Fibroblast of lung (primary cell): Measurements from ENCODE around the gene NCKIPSD.

Source experiments
- CTCF ChIP-seq, 2 donors: IDR thresholded peaks in 1 of 2; conservative IDR thresholded peaks in 1 of 2; 1 replicate in 1 of 2; 2 replicates in 1 of 2; pipeline ENCODE4 v1.5.1; 2011 to 2012; ENCODE audit warnings: low read length in 2 of 2, control low read depth in 1 of 2, inconsistent platforms in 1 of 2, low read depth in 1 of 2, mild to moderate bottlenecking in 1 of 2
- EZH2 ChIP-seq: IDR thresholded peaks from 2 replicates; pipeline ENCODE4 v1.5.1; 2012; ENCODE audit warnings: low read length, control low read depth, mild to moderate bottlenecking; ENCODE audit errors: missing control alignments

GRCh38 chr3:48633743-48634142, 52.0 kb downstream of the NCKIPSD start:
- TF ChIP-seq CTCF (conservative IDR thresholded peaks at IDR 0.05 in 1 of 2, IDR thresholded peaks at IDR 0.05 in 1 of 2; ENCODE audit: low read depth in 1 of 2, low read length in 2 of 2) (no peak), EZH2 (no peak)
